NCI-H2107 (cell line): ENCODE data around the gene ARSB.

Experiments used
- DNase-seq: peaks from one replicate; lab custom pipeline; 2025; lab: John Stamatoyannopoulos, UW

ARSB gene

GRCh38 chr5:78803941-78804340, 181.2 kb downstream of the ARSB start:
- no peak for DNase-seq

DNA sequence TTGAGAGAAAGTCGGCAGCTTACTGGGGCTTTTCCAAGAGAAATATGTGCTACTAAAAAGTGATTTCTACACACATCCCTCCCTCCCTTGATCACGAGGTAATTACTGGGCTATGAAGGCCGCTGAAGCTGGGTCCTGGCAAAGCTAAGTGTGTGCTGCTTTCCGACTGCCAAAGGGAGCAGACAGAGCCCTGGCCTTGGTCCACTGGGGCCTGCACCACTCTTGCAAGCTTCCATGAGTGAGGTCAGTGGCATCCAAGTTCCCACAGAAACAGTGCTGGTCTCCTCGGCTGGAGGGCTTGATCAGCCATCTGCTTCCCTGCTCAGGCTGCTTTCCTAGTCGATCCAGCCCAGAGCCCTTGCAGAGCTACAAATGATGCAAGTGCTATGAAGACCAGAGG, 181.8 kb downstream of the ARSB start:
- no peak for DNase-seq

GRCh38 chr5:78801413-78801812, 183.7 kb downstream of the ARSB start:
- no peak for DNase-seq

DNA sequence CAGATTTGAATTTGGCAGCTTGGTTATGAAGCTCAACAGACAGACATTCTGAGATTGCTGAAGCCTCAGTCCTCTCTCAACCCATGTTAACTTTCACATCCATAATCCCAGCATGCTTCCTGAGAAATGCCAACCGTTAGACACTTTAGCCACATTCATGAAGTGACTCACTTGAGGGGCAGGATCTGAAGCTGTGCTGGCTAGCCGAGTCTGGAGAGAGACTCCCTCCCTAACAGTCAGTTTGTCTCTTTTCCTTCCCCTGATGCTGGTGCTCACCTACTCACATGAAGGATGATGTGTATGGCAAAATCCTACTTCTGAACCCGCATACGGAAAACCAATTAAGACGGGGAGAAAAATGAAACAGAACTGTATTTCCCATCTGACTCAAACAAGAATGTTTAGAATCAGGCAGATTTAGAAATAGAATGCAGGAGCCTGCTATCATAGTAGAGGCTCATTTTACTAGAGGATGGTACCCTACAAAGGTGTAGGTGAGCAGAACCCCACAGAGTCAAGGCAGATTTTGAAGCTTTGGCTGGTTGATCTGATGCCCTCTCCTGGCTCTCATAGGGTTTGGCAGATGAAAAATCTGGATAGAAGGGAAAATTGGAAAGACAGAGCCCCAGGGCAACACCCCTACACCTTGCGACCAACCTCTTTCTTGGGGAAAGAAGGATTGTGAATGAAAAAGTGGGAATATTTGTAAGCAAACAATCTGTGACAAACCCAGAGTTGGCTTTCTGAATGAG, 185.7 kb downstream of the ARSB start:
- no peak for DNase-seq

DNA sequence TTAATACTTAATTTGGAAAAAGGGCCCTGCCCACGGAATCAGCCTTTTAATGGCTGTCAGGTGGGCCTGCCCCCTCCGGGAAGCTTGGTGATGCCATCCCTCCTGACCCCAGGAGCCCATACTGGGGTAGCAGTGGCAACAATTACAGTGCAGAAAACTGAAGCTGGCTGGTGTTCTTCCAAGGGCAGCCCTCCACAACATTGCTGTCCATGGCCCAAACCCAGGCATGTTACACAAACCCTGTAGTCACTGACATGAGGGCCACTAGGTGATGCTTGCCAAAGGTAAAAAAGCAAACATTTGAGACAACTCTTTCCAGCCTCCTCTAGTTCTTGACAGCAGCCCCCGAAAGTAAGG, 186.5 kb downstream of the ARSB start:
- DNase-seq, result no peak

GRCh38 chr5:78797936-78798672, 187.0 kb downstream of the ARSB start:
- no peak for DNase-seq

DNA sequence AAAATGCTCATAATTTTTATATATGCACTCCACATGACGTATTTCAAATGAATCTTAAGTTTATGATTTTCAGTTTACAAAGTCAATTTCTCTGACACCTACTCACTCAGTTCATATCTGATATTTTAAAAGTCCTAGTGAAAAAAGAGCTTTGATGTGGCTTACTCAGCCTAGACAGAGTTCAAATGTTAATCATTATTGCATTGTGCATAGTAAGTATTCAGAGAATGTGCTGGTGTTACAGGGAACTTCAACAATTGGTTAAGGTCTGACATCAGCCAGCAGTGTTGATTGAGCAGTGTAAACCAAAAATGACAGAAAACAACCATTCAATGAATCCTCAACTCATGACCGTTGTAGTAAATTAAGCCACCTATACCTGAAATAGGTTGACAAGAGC, 189.4 kb downstream of the ARSB start:
- no peak for DNase-seq

GRCh38 chr5:78794693-78795215, 190.4 kb downstream of the ARSB start:
- no peak for DNase-seq

DNA sequence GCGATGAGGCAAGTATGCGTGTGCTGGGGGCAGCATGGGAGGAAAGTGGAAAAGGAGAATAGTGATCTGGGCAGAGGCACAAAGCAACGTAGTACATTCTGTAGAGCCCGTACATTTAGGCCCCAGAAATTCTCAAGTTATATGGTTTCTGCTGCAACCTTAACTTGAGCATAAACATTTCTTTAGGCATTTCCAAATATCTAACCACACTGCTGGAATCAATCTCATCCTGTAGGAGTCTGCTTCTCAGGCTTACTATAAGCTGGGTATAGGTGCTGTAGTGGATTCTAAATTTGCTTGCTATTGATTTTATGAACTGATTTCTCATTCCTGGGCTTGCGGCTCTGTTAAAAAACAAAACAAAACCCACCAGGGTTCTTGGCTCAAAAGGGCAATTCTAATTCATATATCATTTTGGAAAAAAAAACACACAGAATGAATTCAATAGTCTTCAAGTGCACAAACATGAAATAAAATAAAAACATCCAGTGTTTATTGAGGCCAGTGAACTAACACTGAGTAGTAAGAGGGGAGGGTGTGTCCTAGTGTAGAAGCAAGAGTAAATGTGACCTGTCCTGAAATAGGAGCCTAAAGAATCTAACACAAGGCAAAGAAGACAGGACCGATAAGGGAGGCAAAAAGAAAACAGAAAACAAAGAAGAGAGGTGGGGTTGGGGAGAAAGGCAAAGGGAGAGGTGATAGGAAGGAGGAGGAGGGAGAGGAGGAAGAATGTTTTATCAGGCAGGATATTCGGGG, 191.0 kb downstream of the ARSB start:
- DNase-seq, result no peak

GRCh38 chr5:78792345-78793055, 192.6 kb downstream of the ARSB start:
- no peak for DNase-seq

DNA sequence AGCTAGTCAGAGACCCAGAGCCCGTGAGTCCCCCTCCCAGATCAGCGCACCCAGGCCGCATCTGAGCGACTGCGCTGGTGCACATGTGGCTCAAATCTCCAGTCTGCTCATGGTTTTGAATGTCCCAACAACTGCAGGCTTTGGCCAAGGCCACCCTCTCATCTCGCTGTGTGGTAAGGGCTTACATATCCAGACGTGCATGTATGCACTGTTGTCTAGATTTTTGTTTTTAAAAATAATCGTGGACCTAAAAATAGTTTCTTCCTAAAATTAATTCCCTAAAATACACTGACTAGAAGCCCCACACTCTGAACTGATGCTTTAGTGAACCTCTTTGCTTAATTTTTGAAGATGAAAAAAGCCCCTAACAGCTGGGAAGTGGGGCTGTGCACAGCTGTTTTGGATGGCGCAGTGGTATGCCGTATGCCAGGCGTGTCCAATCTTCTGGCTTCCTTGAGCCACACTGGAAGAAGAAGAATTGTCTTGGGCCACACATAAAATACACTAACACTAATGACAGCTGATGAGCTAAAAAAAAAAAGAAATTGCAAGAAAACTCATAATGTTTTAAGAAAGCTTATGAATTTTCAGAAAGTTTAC, 193.5 kb downstream of the ARSB start:
- no peak for DNase-seq

- DNase-seq, result no peak
Measured at GRCh38 chr5:78787783-78788182, 197.3 kb downstream of the ARSB start.

DNA sequence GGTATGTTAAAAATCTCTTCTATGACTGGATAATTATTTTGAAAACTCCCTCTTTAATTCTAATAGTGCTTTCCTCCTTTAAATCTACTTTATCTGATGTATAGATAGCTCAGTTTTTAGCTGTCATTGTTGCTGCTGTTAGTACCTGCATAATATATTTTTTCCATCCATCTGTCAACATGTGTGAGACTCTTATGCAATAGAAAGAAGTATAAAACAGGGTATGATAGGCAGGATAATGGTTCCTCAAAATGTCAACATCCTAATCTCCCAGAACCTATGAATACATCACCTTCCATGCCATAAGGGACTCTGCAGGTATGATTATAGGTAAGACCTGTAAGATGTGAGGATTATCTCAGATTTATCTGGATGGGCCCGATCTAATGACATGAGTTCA, 199.7 kb downstream of the ARSB start:
- DNase-seq, result no peak

DNA sequence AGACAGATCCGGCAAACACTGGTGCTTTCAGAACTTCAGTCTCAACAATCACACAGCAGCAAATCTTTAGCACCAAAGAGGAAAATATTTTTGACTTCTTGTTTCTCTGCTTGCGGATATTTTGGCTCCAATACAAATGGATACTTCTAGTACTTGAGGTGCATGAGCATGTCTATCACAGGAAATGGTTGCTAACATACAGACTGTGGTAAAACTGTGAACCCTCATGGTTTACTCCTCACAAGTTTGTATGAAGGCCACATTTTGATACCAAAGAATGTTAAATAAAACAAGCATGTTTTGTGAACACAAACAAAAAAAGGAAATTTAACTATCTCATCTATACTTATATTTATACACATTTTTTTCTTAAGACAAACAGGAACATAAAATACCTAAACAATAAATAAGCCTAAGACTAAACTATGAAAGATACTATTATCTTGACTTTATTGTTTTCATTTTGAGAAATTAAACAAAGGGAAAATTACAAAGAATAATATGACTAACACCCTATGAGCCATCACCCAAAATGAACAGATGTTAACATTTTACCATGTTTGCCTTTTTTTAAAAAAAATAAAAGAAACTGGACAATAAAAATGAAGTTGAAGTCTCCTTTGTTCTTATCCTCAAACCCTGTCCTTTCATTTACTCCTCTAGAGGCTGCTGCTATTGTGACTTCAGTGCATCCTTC, 201.5 kb downstream of the ARSB start:
- no peak for DNase-seq

DNA sequence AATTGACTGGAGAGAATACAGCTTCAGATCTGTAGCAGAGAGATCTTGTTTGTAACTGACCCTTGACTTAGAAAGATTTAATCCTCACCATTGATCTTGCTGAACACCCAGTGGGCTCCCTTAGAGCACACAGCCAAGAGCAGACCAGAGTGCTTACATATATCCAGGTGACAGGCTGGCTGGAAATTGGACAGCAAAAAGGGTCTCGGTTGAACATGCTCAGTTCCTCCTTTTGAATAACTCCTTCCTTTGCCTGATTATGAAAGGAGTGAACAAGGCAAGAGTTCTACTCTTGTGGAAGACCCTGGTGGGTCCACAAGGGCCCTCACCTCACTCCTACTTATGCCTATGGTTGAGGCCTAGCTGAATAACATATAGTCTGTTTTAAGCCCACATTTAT, 202.4 kb downstream of the ARSB start:
- no peak for DNase-seq

DNA sequence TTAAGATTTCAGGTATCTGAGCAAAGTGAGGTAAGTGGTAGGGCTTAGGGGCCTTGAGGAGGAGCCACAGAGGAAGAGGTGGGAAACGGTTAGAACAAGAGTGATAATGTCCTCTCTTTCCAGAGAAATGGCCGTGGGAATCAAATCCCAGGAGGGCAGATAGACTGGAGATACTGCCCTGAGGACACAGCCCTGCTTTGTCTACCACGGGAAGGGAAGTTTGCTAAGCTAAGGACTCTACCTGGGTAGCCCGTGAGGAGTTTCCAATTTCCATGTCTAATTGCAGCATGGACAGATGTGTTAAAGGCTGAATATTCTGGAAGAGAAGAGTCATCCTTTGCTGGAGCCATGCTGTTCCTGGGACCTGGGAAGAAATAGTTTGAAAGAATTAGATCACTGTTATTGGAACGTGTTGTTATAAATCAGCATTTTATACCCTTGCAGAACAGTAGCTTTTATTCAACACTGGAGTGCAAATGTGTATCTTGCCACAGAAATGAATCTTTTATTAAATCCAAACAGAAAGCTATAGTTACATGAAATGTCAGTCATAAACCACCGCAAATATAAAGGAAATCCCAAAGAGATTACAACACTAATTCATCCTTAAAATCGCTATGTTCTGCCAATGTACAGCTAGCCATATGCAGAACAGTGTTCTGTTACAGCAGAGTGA, 203.4 kb downstream of the ARSB start:
- DNase-seq, result no peak

- DNase-seq, result no peak
Measured at GRCh38 chr5:78779771-78780616, 205.1 kb downstream of the ARSB start.

DNA sequence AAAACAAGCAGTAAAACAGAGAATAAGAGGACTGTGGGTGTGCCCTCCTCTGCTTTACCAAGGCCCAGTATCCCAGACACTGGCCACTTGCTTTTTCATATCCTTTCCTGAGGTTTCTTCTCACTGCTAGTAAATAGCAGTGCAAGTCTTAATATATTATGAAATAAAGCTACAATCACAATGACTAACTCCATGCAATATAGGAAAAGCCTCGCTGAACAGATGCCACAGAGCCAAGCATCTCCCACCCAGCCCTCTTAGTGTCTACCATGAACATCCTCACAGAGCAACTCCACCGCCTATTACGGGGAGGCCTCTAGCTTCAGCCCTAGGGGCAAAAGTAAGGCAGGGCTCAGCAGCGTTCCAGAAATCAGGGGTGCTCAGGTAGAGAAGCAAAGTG, 205.8 kb downstream of the ARSB start:
- no peak for DNase-seq

DNA sequence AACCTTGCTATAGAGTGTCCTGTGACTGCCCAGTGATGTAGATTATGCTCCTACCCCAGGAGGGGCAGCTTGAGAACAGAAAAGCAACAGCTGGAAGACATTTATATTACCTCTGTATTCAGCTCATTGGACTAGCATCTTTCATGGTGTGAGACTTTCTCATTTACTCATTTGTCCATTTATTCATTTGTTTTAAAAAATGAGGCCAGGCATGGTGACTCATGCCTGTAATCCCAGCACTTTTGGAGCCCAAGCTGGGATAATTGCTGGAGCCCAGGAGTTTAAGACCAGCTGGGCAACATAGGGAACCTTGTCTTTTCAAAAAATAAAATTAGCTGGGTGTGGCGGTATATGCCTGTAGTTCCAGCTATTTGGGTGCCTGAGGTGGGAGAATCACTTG, 206.6 kb downstream of the ARSB start:
- DNase-seq, result no peak

DNA sequence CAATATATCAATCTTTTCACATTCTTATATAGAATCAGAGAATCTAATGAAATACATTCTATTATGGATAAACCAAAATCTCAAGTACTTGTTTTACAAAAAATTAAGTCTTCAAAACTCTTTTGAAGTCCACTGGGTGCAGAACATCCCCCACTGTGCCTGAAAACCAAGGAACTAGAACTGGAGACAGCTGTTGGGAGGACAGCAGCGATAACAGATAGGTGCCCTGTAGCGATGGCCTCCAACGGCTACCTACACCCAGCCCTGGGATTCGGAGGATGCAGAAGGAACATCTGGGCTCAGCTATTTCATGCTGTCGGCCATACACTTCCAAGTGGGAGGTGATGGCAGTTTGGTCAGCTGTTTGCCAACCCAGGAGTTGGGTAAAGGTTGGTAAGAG, 207.2 kb downstream of the ARSB start:
- no peak for DNase-seq
